Measurements from ENCODE around the gene RSPH3.
A peak's percentile ranks its signal among the peaks of the same experiment; 100 is the strongest.
"Not testable (repeated sequence)": the region's sequence is repeated elsewhere in the genome, so short reads cannot be mapped to it uniquely, and the experiment has no call there.

RSPH3 gene

DNA sequence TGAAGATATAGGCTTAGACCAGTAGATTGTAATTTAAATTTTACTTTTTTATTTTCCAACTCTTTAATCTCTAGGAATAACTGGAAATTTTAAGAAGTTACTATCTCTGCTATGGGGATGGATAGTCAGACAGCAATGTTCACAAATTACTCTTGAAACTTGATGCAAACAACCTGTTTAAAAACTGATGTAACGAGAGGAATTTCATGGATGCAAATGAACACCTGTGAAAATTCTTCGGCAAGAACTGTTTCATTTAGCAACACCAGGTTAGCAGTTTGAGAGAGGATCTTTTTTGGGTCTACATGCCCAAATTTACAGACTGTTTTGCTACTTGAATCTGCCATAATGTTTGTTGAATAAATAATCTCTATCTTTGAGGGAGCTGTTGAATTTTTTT lies 20.0 kb upstream of the RSPH3 start:
- no peak for DNase-seq

- DNase-seq = no peak
These were observed 18.0 kb upstream of the RSPH3 start for GRCh38 chr6:159017757-159018559.

DNA sequence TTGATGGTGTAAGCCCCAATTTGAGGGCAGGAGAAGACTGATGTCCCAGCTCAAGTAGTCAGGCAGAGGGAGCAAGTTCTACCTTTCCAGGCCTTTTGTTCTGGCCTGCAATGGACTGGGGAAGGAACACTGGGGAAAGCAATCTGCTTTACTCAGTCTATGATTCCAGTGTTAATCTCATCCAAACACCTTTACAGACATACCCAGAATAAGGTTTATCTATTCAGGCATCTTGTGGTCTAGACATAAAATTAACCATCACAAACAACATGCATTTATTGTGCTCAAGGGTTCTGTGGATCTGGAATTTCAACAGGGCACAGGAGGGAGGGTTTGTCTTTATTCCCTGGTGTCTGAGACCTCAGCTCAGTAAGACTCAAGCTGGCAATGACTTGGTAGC lies 14.4 kb upstream of the RSPH3 start:
- DNase-seq = no peak

GRCh38 chr6:159013229-159013628 lies 13.2 kb upstream of the RSPH3 start:
- DNase-seq = no peak

DNA sequence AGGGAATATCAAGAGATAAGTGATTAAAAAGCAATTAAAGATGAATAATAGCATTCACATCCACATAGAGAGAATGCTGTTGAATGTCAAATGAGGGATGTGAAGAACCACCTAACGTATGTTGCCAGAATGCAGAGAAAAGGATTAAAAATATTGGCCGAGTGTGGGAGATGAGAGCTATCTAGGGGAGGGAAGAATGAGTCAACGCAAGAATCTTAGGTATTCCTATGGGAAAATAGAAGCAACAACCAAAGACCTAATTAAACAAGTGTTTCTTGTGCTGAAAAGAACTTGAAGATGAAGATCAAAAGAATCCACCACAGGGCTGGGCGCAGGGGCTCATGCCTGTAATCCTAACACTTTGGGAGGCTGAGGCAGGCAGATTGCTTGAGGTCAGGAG lies 12.2 kb upstream of the RSPH3 start:
- DNase-seq = no peak

DNA sequence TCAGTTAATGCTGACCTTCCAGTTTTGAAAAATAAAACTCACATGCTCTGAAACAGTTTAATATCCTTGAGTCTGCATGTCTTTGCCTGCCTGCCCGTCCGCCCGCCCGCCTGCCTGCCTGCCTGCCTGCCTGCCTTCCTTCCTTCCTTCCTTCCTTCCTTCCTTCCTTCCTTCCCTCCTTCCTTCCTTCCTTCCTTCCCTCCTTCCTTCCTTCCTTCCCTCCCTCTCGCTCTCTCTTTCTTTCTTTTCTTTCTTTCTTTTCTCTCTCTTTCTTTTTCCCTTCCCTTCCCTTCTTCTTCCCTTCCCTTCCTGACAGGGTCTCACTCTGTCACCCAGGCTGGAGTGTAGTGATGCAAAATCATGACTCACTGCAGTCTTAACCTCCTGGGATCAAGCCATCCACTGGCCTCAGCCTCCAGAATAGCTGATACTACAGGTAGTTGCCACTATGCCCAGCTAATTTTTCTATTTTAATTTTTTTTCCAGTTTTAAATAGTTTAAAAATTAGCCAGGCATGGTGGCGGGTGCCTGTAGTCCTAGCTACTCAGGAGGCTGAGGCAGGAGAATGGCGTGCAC lies 10.1 kb upstream of the RSPH3 start:
- DNase-seq = not testable (repeated sequence)

DNA sequence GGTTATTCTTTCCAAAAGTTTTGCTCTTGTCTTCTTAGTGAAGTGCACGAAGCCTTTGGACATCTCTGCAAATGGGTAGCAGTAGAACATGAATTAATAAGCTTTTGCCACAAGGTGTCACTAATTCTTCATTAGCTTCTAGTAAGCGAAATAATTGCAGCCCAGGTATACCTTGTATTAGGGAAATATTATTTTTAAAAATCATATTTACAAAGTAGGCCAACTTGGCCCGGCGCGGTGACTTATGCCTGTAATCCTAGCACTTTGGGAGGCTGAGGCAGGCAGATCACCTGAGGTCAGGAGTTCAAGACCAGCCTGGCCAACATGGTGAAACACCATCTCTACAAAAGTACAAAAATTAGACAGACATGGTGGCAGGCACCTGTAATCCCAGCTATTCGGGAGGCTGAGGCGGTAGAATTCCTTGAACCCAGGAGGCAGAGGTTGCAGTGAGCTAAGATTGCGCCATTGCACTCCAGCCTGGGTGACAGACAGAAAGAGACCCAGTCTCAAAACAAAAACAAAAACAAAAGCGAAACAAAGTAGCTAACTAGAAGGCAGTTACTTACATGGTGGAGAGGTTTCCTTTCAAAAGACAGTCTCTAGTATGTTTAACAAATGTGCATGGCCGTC lies 8.8 kb upstream of the RSPH3 start:
- DNase-seq = no peak

DNA sequence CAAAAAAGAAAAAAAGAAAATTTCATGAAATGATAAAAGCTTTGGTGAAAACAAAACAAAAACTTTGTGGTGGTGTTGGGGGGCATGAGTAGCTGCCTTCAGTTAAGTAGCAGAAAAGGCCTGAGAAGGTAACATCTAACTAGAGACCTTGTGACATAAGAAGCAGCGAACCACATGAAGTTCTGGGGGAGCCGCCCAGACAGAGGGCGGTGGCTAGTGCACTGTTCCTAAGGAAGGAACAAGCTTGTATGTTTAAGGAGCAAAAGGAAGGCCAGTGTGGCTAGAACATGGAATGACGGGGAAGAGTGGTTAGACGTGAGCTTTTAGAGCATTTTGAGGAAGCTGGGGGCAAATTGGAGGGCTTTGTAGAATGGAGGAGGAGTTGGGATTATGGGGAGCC lies 7.5 kb upstream of the RSPH3 start:
- DNase-seq = no peak

DNA sequence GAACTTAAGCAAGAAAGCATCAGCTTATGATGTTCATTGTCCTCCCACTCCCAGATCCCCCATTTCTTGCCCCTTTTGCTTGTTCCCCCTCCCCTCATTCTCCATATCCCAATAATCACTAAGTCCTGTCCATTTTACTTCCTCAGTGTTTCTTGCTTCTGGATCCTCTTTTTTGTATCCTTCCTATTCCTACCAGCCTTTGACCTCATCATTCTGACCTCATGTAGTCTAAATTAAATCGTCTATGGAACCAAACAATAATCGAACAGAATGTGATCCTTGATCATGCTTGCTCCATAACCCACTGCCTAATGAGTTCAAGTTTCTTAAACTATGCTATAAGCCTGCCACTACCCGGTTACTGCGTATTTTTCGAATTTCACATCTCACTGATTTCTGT lies 5.4 kb upstream of the RSPH3 start:
- no peak for DNase-seq

DNA sequence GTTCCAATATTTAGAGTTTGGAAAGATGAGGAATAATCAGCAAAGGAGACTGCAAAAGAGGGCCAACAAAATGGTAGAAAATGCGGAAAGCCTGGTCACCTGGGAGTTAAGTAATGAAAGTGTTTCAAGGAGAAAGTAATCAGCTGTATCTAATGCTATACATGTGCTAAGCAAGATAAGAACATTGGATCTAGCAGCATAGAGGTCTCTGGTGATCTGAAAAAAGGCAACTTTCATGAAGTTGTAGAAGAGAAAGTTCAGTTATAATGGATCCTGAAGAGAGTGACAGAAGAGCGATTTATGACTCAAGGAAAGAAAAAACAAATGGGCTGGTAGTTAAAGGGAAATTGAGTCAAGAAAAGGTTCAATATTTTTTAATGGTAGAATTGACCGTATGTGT lies 4.6 kb upstream of the RSPH3 start:
- DNase-seq = no peak

DNA sequence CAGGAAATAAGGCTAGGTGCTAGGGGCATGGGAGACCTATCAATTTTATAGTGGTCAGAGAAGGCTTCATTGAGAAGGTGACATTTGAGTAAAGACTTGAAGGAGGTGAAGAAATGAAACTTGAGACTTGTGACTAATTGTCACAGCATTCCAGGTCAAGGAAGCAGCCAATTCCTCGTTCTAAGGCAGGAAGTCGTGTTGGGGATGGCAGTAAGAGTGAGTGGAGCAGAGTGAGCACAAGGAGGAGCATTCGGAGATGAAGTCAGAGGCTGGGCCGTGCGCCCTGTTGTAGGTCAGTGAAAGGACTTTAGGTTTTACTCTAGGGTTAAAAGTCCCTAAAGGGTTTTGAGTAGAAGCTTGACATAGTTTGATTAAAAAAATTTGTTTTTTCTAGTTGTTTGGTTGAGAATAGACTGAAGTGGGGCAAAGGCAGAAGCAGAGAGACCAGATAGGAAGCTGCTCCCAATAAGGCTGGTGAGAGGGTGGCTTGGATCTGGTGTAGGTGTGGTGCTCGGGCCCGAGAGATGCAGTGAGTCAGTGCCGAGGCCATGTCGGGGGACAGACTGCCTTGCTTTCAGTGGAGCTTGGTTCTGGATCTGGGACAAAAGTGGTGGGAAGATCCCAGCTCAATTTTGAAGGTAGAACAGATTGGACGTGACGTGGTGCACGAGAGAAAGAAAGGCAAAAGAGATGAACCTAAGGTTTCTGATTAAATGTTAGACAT lies 2.6 kb upstream of the RSPH3 start:
- no peak for DNase-seq

GRCh38 chr6:158999154-158999665 lies 792 bp downstream of the RSPH3 start:
- DNase-seq = no peak

DNA sequence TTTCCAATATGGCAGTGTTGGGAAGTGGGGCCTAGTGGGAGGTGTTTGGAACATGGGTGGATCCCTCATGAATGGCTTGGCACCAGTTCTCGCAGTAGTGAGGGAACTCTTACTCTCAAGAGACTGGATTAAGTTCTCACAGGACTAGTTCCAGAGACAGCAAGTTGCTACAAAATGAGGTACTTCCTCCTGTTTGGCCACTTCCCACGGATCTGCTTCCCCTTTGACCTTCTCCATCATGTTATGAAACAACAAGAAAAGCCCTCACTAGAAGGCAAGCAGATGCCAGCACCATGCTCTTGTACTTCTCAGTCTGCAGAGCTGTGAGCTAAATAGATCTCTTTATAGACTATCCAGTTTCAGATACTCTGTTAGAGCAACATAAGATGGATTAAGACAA lies 3.1 kb downstream of the RSPH3 start:
- DNase-seq = no peak

DNA sequence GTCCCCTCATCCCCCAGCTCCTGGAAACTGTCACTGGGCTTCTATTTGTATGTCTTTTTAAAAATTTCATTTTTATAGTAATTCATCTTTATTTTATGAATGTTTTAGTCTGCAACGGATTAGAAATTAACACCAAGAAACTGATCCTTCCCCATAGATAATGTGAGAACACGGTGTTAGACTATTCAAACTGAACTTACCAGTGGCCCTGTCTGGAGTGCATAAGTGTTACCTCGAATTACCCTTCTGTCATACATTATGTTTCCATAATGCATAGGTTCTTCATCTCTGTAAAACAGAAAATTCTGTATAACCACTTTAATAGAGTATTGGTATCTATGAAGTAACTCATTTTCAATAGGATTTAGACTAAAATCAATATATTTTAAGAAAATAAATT lies 6.4 kb downstream of the RSPH3 start:
- no peak for DNase-seq

DNA sequence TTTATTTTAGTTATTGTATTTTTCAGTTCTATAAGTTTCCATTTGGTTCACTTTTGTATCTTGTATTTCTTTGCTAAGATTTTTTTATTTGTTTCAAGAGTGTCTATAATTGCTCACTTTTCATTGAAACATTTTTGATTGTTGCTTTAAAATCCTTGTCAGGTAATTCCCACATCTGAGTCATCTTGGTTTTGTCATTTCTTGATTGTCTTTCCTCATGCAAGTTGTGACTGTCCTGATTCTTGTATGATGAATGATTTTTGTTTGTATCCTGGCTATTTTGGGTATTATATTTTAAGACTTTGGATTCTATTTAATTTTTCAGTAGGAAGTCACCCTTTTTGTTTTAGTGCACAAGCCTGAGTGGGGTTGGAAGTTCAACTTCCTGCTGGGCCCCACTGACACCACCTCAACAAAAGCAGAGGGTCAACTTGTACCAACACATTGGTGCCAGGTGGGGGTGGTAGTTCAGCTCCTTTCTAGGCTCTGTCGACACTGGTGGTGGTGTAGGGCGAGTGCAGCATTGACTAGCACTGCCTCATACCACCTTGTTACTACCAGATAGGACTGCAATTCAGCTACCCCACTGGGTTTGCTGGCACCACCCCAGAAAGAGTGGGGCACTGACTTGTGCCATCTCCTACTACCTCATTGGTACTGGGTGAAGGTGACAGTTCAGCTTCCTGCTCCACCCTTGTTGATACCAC lies 8.8 kb downstream of the RSPH3 start:
- no peak for DNase-seq

DNA sequence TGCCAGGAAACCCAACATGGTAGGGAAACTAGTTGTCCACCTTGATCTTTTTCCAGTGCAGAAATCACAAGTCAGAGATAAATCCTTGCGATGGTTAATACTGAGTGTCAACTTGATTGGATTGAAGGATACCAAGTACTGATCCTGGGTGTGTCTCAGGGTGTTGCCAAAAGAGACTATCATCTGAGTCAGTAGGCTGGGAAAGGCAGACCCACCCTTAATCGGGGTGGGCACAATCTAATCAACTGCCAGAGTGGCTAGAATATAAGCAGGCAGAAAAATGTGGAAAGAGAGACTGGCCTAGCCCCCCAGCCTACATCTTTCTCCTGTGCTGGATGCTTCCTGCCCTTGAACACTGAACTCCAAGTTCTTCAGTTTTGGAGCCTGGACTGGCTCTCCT lies 10.3 kb downstream of the RSPH3 start:
- DNase-seq = not testable (repeated sequence)

- DNase-seq = no peak
These were observed 11.5 kb downstream of the RSPH3 start for GRCh38 chr6:158988477-158988876.

- no peak for DNase-seq
These were observed 12.3 kb downstream of the RSPH3 start for GRCh38 chr6:158987657-158988056.

DNA sequence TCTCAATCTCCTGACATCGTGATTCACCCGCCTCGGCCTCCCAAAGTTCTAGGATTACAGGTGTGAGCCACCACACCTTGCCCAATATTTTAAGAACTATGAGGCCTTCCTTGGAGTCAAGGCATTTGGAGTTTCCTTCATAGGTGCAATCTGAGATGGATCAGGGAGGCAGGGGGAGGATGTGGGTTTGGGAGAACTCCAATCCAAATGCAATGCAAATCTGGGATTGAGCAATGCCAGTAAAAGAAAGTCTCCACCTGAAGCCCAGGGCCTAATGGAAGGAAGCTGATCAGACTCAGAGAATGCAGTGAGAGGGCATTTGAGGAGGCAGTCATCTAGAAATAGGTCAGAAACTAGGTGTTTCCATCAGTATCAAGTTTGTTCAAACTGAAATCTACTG lies 21.2 kb downstream of the RSPH3 start:
- no peak for DNase-seq

DNA sequence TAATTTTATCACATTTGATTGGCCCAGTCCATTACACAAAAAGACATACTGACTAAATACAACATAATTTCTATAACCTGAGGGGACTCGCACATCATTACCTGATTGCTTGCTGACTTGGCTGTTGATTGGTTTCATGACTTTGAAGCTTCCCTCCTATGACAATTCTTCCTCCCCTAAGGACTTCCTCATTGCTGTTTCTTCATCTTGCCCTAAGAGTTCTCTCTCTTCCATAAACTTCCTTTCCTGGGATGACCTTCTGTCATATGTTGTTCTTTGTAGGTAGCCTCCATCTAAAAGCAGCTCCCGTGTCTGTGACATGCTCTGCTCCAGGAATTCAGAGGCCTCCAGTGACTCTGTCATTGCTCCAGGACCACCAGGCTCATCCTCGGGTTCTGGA lies 22.6 kb downstream of the RSPH3 start:
- no peak for DNase-seq

GRCh38 chr6:158972241-158973233 lies 27.5 kb downstream of the RSPH3 start:
- DNase-seq = peak; percentile 10

Measured in COR-L47 (cell line).